ENCODE data around the gene FRMD4A. TPM values are rescaled to one million over a fixed set of nuclear protein-coding genes. Genes with fewer than 3 reads are reported as not detected.

The FRMD4A gene
- total RNA-seq, 1 donor from 2014 or later, result 0.32 TPM

DNA sequence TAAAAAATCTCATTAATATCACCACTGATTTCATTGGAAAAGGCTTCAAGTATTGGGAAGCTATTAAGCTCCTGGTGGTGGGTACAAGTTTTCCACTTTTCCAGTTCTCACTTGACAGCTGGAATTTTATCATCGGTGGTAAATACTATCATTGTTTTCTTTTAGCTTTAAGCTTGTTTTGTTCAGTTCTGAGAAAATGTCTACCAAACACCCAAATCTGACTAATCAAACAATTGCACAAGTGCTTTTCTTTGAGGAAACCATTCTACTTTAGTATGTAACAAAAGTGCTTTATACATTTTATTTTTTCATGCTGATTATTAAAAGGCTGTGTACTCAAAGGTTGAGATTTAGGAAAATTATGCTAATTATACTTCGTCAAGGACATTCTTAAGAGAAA, 736.1 kb downstream of the FRMD4A start:
- H3K27ac Mint-ChIP-seq, result no peak overlapping the region

More for the DNA sequence above, 736.1 kb downstream of the FRMD4A start:
- Mint-ChIP-seq H3K4me1 (ENCODE audit: low read depth) (peaks cover 1% of the 10 kb centered on the region), H3K9me3 (no peaks in the 10 kb centered on the region), H3K27me3 (ENCODE audit: low read depth) (no peaks in the 10 kb centered on the region), H3K36me3 (ENCODE audit: low read depth) (peaks cover 13% of the 10 kb centered on the region), H3K4me3 (ENCODE audit: low read depth) (no peak overlapping the region)
- intact Hi-C loops (cut with micrococcal nuclease), result no loop called here
- DNase-seq (ENCODE audit: low spot score), result no peak
